ENCODE measurements around the gene CR1L. TPM values are rescaled to one million over a fixed set of nuclear protein-coding genes. Genes with fewer than 3 reads are reported as not detected.

The CR1L gene
- total and polyA plus RNA-seq, 2 of the 8 experiments (the other 6 are each of a cell fraction or from before 2014, with no cell fraction given), result 0.39 TPM; not detected in 1

DNA sequence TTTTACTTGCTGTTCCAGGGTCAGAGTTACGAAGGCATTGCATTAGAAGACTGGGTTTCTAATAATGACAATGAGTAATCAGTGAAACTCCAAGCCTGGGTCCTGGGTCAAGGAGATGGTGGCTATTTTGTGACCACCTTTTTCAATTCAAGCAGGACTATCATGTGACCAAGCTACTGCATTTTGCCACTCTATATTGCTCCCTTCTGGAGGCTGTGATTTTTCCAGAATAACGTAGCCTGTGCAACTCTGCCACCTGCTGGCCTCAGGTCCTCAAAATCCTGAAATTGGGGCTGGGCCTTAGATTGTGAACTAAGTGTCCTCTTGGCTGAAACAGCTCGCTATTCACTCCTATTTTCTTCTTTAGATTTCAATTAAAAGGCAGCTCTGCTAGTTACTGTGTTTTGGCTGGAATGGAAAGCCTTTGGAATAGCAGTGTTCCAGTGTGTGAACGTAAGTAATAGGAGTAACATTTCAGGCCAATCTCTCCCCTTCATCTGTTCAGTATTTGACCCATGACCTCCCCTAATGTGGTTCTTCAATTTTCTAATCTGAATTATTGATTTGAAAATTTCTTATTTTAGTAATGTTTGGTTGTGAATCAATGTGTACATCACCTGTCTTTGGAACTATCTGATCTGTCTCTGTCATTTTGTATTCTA lies 54.0 kb downstream of the CR1L start:
- DNase-seq (ENCODE audit: low read depth in 1 of 2, low spot score in 2 of 2), result peak; percentile 25 to 81
- no peaks in the 10 kb centered on the region for H3K79me1 ChIP-seq (ENCODE audit: low read depth, low read length)
- 40% methylated on average over 4 of the region's 4 CpGs; no CpG with 5 or more reads in 1 of the 2 experiments for WGBS, 2 experiments (ENCODE audit: extremely low coverage in 1 of 2, insufficient coverage in 1 of 2, insufficient read length in 1 of 2, insufficient replicate concordance in 2 of 2, low coverage in 1 of 2, low lambda C conversion rate in 2 of 2, missing lambda C conversion rate in 1 of 2)
- TF ChIP-seq CBX5 (IDR thresholded peaks at IDR 0.05; ENCODE audit: low read depth, low read length), result no peak
- TF ChIP-seq FOSL1 (IDR thresholded peaks at IDR 0.05; ENCODE audit: insufficient read depth, low read depth, low read length), result no peak
- TF ChIP-seq E2F6 (IDR thresholded peaks at IDR 0.05), result peak; percentile 65
- TF ChIP-seq, protein P1, sequence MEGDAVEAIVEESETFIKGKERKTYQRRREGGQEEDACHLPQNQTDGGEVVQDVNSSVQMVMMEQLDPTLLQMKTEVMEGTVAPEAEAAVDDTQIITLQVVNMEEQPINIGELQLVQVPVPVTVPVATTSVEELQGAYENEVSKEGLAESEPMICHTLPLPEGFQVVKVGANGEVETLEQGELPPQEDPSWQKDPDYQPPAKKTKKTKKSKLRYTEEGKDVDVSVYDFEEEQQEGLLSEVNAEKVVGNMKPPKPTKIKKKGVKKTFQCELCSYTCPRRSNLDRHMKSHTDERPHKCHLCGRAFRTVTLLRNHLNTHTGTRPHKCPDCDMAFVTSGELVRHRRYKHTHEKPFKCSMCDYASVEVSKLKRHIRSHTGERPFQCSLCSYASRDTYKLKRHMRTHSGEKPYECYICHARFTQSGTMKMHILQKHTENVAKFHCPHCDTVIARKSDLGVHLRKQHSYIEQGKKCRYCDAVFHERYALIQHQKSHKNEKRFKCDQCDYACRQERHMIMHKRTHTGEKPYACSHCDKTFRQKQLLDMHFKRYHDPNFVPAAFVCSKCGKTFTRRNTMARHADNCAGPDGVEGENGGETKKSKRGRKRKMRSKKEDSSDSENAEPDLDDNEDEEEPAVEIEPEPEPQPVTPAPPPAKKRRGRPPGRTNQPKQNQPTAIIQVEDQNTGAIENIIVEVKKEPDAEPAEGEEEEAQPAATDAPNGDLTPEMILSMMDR (IDR thresholded peaks at IDR 0.05; ENCODE audit: control extremely low read depth in 1 of 3, insufficient read depth in 1 of 3, low read depth in 1 of 3, low read length in 3 of 3), result peak; percentile 33 to 95 (median 73)
- TF ChIP-seq, protein P2, sequence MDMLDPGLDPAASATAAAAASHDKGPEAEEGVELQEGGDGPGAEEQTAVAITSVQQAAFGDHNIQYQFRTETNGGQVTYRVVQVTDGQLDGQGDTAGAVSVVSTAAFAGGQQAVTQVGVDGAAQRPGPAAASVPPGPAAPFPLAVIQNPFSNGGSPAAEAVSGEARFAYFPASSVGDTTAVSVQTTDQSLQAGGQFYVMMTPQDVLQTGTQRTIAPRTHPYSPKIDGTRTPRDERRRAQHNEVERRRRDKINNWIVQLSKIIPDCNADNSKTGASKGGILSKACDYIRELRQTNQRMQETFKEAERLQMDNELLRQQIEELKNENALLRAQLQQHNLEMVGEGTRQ (IDR thresholded peaks at IDR 0.05; ENCODE audit: low read length), result peak; percentile 68
- peak; percentile 76 for TF ChIP-seq RAD21 (IDR thresholded peaks at IDR 0.05 in 1 of 2, conservative IDR thresholded peaks at IDR 0.05 in 1 of 2; ENCODE audit: low read depth in 2 of 2, low read length in 2 of 2)
- no peak for TF ChIP-seq POU5F1 (IDR thresholded peaks at IDR 0.05; ENCODE audit: low read depth, low read length)

More for the DNA sequence above, 54.0 kb downstream of the CR1L start:
- peaks cover 0 to 2% (median 0%) of the 10 kb centered on the region in 4 experiments; a peak in 1 of 7 replicates for H3K4me1 ChIP-seq (replicated peaks in 1 of 4; ENCODE audit: control insufficient read depth in 3 of 4, insufficient read depth in 4 of 4, low read length in 3 of 4)
- no peaks in the 10 kb centered on the region for H3K23me2 ChIP-seq (ENCODE audit: low read depth, low read length)
- no peak overlapping the region for H3K14ac ChIP-seq (ENCODE audit: insufficient read length)
- ChIA-PET POLR2A (ENCODE audit: partially characterized antibody) (interaction anchor here (1.2 kb wide), 1 partner anchor 49 kb away, joined by 3 read pairs; no protein-coding TSS in a partner anchor), CTCF (ENCODE audit: partially characterized antibody) (interaction anchor here (0.5 to 4.1 kb wide), 17 partner anchors 9 to 410 kb away, joined by 3 to 25 read pairs (median 4); partner anchors contain the start of gene CR2)
- peak overlapping the region; percentile 93 for H2AFZ ChIP-seq (ENCODE audit: low read length)
- no peaks in the 10 kb centered on the region for H4K20me1 ChIP-seq (replicated peaks in 1 of 2; ENCODE audit: control insufficient read depth in 1 of 2, insufficient read depth in 2 of 2, low read length in 2 of 2)
- no peak overlapping the region for H3K56ac ChIP-seq (replicated peaks; ENCODE audit: insufficient read length, low read depth, low read length)
- no peak overlapping the region for H3K4ac ChIP-seq (replicated peaks; ENCODE audit: insufficient read length, low read depth, low read length)
- no peak overlapping the region for H2BK120ac ChIP-seq (replicated peaks; ENCODE audit: low read depth, low read length)
- no peak overlapping the region for H4K91ac ChIP-seq (replicated peaks; ENCODE audit: insufficient read length, low read length)
- H2BK5ac ChIP-seq (ENCODE audit: low read depth, low read length), result no peak overlapping the region
- no peaks in the 10 kb centered on the region for H3K27me3 ChIP-seq (replicated peaks in 1 of 4; ENCODE audit: control insufficient read depth in 3 of 4, extremely low read depth in 1 of 4, insufficient read depth in 3 of 4, low read length in 3 of 4)
- no peak overlapping the region for H3K4me3 ChIP-seq (ENCODE audit: extremely low read depth in 1 of 4, insufficient read depth in 2 of 4, low read depth in 3 of 4, low read length in 4 of 4)
- no peak overlapping the region for H3K4me2 ChIP-seq (ENCODE audit: insufficient read depth in 1 of 2, low read depth in 2 of 2, low read length in 2 of 2)
- no peak overlapping the region for H2AK5ac ChIP-seq (ENCODE audit: low read depth, low read length)
- no peak overlapping the region for H3K18ac ChIP-seq (ENCODE audit: extremely low read depth, low read length)
- FAIRE-seq, result no peak
- H2BK15ac ChIP-seq (ENCODE audit: low read length), result no peak overlapping the region
- H3K27ac ChIP-seq (ENCODE audit: low read depth, low read length), result no peak overlapping the region
- no peak overlapping the region for H4K8ac ChIP-seq (ENCODE audit: extremely low read depth, insufficient read depth, low read length)
- no peak overlapping the region for H3K9ac ChIP-seq (replicated peaks in 1 of 4; ENCODE audit: extremely low read depth in 1 of 4, low read depth in 3 of 4, low read length in 3 of 4)
- no peak overlapping the region for H4K5ac ChIP-seq (ENCODE audit: insufficient read length, low read depth, low read length)
- H3K23ac ChIP-seq (ENCODE audit: insufficient read length), result no peak overlapping the region
- no peak overlapping the region for H2BK20ac ChIP-seq (ENCODE audit: low read length)
- H3K79me2 ChIP-seq (ENCODE audit: control insufficient read depth in 1 of 2, insufficient read depth in 2 of 2, low read length in 2 of 2), result no peaks in the 10 kb centered on the region
- H2BK12ac ChIP-seq (ENCODE audit: low read depth, low read length), result no peak overlapping the region
- H3K9me3 ChIP-seq (ENCODE audit: insufficient read depth in 2 of 2, low read depth in 1 of 2, low read length in 1 of 2), result no peaks in the 10 kb centered on the region
- H3K36me3 ChIP-seq (ENCODE audit: control insufficient read depth in 2 of 4, insufficient read depth in 4 of 4, low read length in 3 of 4), result no peaks in the 10 kb centered on the region
